ENCODE measurements around the gene TACC3. TPM values are rescaled to one million over a fixed set of nuclear protein-coding genes. Genes with fewer than 3 reads are reported as not detected.

The TACC3 gene
- total and polyA plus RNA-seq, 7 experiments from 2014 or later, result 70.5 to 165 (median 123) TPM

DNA sequence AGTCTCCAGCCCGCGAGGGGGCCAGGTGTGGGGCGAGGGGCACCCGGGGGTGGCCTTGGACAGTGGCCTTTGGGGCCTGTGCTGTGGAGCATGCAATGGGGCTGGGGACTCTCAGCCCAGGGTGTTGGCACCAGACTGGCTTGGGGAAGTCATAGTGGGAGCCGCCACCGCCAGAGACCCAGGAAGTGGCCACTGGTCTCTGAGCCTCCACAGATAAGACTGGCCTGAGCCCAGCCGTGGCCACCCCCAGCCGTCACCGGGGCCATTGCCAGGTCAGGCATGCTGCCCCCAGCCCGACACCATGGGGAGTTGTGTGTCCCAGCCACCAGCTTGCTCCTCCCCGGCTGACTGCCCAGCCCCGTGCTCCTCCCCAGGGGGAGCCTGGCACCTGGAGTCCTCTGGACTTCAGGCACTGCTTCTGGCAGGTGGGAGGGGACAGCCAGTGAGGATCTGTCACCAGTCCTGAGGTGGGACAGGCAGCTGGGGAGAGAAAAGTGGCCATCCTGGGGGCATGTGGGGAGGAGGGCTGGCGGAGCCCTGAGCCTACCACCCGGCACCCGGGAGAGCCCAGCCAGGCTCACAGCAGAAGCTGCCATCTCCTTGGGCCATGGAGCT is 32.5 kb downstream of the TACC3 start:
- ChIA-PET POLR2A (no interaction called here), CTCF (no interaction called here)
- no peak overlapping the region for H3K27ac Mint-ChIP-seq
- intact Hi-C loops (cut with micrococcal nuclease), result no loop called here
- H3K4me1 ChIP-seq (ENCODE audit: control insufficient read depth in 2 of 2, insufficient read depth in 2 of 2, low read length in 2 of 2), result peaks cover 0 to 10% of the 10 kb centered on the region in 2 donors
- no peak for DNase-seq
- no peaks in the 10 kb centered on the region for H3K36me3 ChIP-seq (ENCODE audit: control insufficient read depth in 2 of 3, insufficient read depth in 3 of 3, low read length in 3 of 3)
- H3K9me3 ChIP-seq (ENCODE audit: control insufficient read depth in 2 of 3, low read length in 3 of 3), result no peaks in the 10 kb centered on the region
- H3K36me3 Mint-ChIP-seq, result no peaks in the 10 kb centered on the region
- ATAC-seq, result no peak
- no peaks in the 10 kb centered on the region for H3K27me3 Mint-ChIP-seq
- H3K4me3 ChIP-seq (ENCODE audit: low read length), result no peak overlapping the region
- H3K9me3 Mint-ChIP-seq, result no peaks in the 10 kb centered on the region
- H3K27me3 ChIP-seq (ENCODE audit: control insufficient read depth in 2 of 2, insufficient read depth in 2 of 2, low read length in 2 of 2), result no peaks in the 10 kb centered on the region
- peaks cover 0 to 3% (median 0%) of the 10 kb centered on the region in 7 donors for H3K4me1 Mint-ChIP-seq
- no peak overlapping the region for H3K27ac ChIP-seq (ENCODE audit: low read depth, low read length)
- H3K4me3 Mint-ChIP-seq, result no peak overlapping the region

- Histone ChIP-seq H3K27me3 (ENCODE audit: control insufficient read depth in 2 of 2, insufficient read depth in 2 of 2, low read length in 2 of 2) (no peaks in the 10 kb centered on the region), H3K9me3 (ENCODE audit: control insufficient read depth in 2 of 3, low read length in 3 of 3) (no peaks in the 10 kb centered on the region), H3K36me3 (ENCODE audit: control insufficient read depth in 2 of 3, insufficient read depth in 3 of 3, low read length in 3 of 3) (no peaks in the 10 kb centered on the region), H3K27ac (ENCODE audit: low read depth, low read length) (no peak overlapping the region), H3K4me1 (ENCODE audit: control insufficient read depth in 2 of 2, insufficient read depth in 2 of 2, low read length in 2 of 2) (peaks cover 0 to 10% of the 10 kb centered on the region in 2 donors), H3K4me3 (ENCODE audit: low read length) (no peak overlapping the region)
- no peak overlapping the region for H3K4me3 Mint-ChIP-seq
- H3K9me3 Mint-ChIP-seq, result no peaks in the 10 kb centered on the region
- no peaks in the 10 kb centered on the region for H3K27me3 Mint-ChIP-seq
- no peaks in the 10 kb centered on the region for H3K36me3 Mint-ChIP-seq
- CTCF ChIA-PET, result no interaction called here
- intact Hi-C loops (cut with micrococcal nuclease), result no loop called here
- no peak overlapping the region for H3K27ac Mint-ChIP-seq
- peaks cover 0 to 3% (median 0%) of the 10 kb centered on the region in 7 donors for H3K4me1 Mint-ChIP-seq
- no peak for DNase-seq
- no peak for ATAC-seq
- POLR2A ChIA-PET, result no interaction called here
These were observed 33.0 kb downstream of the TACC3 start for GRCh38 chr4:1754336-1754735.

- Mint-ChIP-seq H3K9me3 (no peaks in the 10 kb centered on the region), H3K27me3 (no peaks in the 10 kb centered on the region), H3K4me3 (no peak overlapping the region), H3K4me1 (peaks cover 0 to 4% (median 0%) of the 10 kb centered on the region in 7 donors), H3K36me3 (no peaks in the 10 kb centered on the region), H3K27ac (no peak overlapping the region)
- ATAC-seq (no peak), DNase-seq (no peak)
- no peaks in the 10 kb centered on the region for H3K36me3 ChIP-seq (ENCODE audit: control insufficient read depth in 2 of 3, insufficient read depth in 3 of 3, low read length in 3 of 3)
- H3K4me1 ChIP-seq (ENCODE audit: control insufficient read depth in 2 of 2, insufficient read depth in 2 of 2, low read length in 2 of 2), result peaks cover 0 to 10% of the 10 kb centered on the region in 2 donors
- H3K4me3 ChIP-seq (ENCODE audit: low read length), result no peak overlapping the region
- POLR2A ChIA-PET, result no interaction called here
- H3K9me3 ChIP-seq (ENCODE audit: control insufficient read depth in 2 of 3, low read length in 3 of 3), result no peaks in the 10 kb centered on the region
- intact Hi-C loops (cut with micrococcal nuclease), result no loop called here
- H3K27ac ChIP-seq (ENCODE audit: low read depth, low read length), result no peak overlapping the region
- CTCF ChIA-PET, result no interaction called here
- H3K27me3 ChIP-seq (ENCODE audit: control insufficient read depth in 2 of 2, insufficient read depth in 2 of 2, low read length in 2 of 2), result no peaks in the 10 kb centered on the region
These were observed 34.0 kb downstream of the TACC3 start for GRCh38 chr4:1755297-1755696.

- ChIA-PET POLR2A (no interaction called here), CTCF (no interaction called here)
- no peaks in the 10 kb centered on the region for H3K36me3 ChIP-seq (ENCODE audit: control insufficient read depth in 2 of 3, insufficient read depth in 3 of 3, low read length in 3 of 3)
- Mint-ChIP-seq H3K27me3 (no peaks in the 10 kb centered on the region), H3K27ac (no peak overlapping the region), H3K4me3 (no peak overlapping the region), H3K36me3 (no peaks in the 10 kb centered on the region), H3K9me3 (no peaks in the 10 kb centered on the region), H3K4me1 (peaks cover 0 to 4% (median 0%) of the 10 kb centered on the region in 7 donors)
- no peak for ATAC-seq
- intact Hi-C loops (cut with micrococcal nuclease), result no loop called here
- no peaks in the 10 kb centered on the region for H3K27me3 ChIP-seq (ENCODE audit: control insufficient read depth in 2 of 2, insufficient read depth in 2 of 2, low read length in 2 of 2)
- H3K27ac ChIP-seq (ENCODE audit: low read depth, low read length), result no peak overlapping the region
- H3K9me3 ChIP-seq (ENCODE audit: control insufficient read depth in 2 of 3, low read length in 3 of 3), result no peaks in the 10 kb centered on the region
- H3K4me1 ChIP-seq (ENCODE audit: control insufficient read depth in 2 of 2, insufficient read depth in 2 of 2, low read length in 2 of 2), result peaks cover 0 to 10% of the 10 kb centered on the region in 2 donors
- H3K4me3 ChIP-seq (ENCODE audit: low read length), result no peak overlapping the region
- DNase-seq, result no peak
These were observed 34.8 kb downstream of the TACC3 start for GRCh38 chr4:1756079-1756478.

DNA sequence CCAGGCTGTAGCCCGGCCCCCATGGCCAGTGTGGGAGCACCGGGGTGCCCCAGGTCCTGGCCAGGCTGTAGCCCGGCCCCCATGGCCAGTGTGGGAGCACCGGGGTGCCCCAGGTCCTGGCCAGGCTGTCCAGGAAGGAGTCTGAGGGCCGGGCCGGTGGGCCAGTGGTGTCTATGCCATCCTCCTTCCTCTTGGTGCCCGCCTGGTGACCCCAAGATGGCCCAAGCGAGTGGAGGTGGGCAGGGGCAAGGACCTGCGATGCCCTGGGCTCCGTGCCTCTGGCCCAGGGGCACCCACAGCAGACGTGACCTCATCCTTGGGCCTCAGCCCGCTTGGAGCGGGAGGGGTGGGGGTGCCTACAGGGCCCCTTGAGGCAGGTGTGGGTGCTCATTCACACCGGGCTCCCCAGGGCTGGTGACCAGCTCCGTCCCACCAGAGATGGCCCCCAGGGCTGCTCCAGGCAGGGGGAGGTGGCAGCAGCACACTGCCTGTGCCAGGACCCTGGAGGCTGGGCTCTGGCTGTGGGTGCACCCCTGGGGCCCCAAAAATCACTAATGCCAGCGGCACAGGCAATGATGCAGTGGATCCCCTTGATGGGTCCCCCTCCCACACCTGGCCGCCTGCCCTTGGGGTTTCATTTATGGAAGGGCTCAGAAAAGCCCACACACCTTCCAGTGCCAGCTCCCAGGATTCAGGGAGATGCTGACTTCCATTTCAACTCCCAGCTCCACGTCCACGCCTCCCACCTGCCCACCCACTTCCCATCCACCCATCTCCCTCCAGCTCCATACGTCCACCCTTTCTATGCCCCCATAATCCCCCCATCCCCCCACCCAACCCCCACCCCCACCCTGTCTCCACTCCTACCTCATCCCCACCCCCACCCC is 35.8 kb downstream of the TACC3 start:
- Mint-ChIP-seq H3K27me3 (peaks cover 0 to 5% (median 3%) of the 10 kb centered on the region in 5 donors), H3K4me3 (no peak overlapping the region), H3K27ac (no peak overlapping the region), H3K36me3 (no peaks in the 10 kb centered on the region), H3K4me1 (peaks cover 0 to 4% (median 0%) of the 10 kb centered on the region in 7 donors), H3K9me3 (no peaks in the 10 kb centered on the region)
- DNase-seq (no peak), ATAC-seq (no peak)
- Histone ChIP-seq H3K4me3 (ENCODE audit: low read length) (no peak overlapping the region), H3K27me3 (ENCODE audit: control insufficient read depth in 2 of 2, insufficient read depth in 2 of 2, low read length in 2 of 2) (no peaks in the 10 kb centered on the region), H3K4me1 (ENCODE audit: control insufficient read depth in 2 of 2, insufficient read depth in 2 of 2, low read length in 2 of 2) (peaks cover 0 to 10% of the 10 kb centered on the region in 2 donors), H3K27ac (ENCODE audit: low read depth, low read length) (no peak overlapping the region), H3K36me3 (ENCODE audit: control insufficient read depth in 2 of 3, insufficient read depth in 3 of 3, low read length in 3 of 3) (no peaks in the 10 kb centered on the region), H3K9me3 (ENCODE audit: control insufficient read depth in 2 of 3, low read length in 3 of 3) (no peaks in the 10 kb centered on the region)
- POLR2A ChIA-PET, result no interaction called here
- intact Hi-C loops (cut with micrococcal nuclease), result no loop called here
- CTCF ChIA-PET, result no interaction called here

GRCh38 chr4:1757836-1758235 is 36.5 kb downstream of the TACC3 start:
- H3K27me3 Mint-ChIP-seq, result peaks cover 0 to 10% (median 7%) of the 10 kb centered on the region in 5 donors
- ATAC-seq (no peak), DNase-seq (no peak)
- intact Hi-C loops (cut with micrococcal nuclease), result no loop called here
- Histone ChIP-seq H3K27ac (ENCODE audit: low read depth, low read length) (no peak overlapping the region), H3K9me3 (ENCODE audit: control insufficient read depth in 2 of 3, low read length in 3 of 3) (no peaks in the 10 kb centered on the region), H3K36me3 (ENCODE audit: control insufficient read depth in 2 of 3, insufficient read depth in 3 of 3, low read length in 3 of 3) (no peaks in the 10 kb centered on the region), H3K27me3 (ENCODE audit: control insufficient read depth in 2 of 2, insufficient read depth in 2 of 2, low read length in 2 of 2) (no peaks in the 10 kb centered on the region), H3K4me1 (ENCODE audit: control insufficient read depth in 2 of 2, insufficient read depth in 2 of 2, low read length in 2 of 2) (peaks cover 0 to 5% of the 10 kb centered on the region in 2 donors), H3K4me3 (ENCODE audit: low read length) (no peak overlapping the region)
- H3K27ac Mint-ChIP-seq, result no peak overlapping the region
- H3K4me3 Mint-ChIP-seq, result no peak overlapping the region
- H3K36me3 Mint-ChIP-seq, result no peaks in the 10 kb centered on the region
- ChIA-PET CTCF (no interaction called here), POLR2A (no interaction called here)
- H3K4me1 Mint-ChIP-seq, result peaks cover 0 to 4% (median 0%) of the 10 kb centered on the region in 7 donors
- no peaks in the 10 kb centered on the region for H3K9me3 Mint-ChIP-seq
